GM12801 (cell line): ENCODE measurements around the gene ABCA7.

Source experiments
- TF ChIP-seq, protein P1 (sequence below): IDR thresholded peaks from one replicate; pipeline ENCODE4 v1.5.1; 2011; ENCODE audit warnings: control low read depth; ENCODE audit not compliant: insufficient read length; ENCODE audit errors: extremely low read depth

Gene ABCA7

DNA sequence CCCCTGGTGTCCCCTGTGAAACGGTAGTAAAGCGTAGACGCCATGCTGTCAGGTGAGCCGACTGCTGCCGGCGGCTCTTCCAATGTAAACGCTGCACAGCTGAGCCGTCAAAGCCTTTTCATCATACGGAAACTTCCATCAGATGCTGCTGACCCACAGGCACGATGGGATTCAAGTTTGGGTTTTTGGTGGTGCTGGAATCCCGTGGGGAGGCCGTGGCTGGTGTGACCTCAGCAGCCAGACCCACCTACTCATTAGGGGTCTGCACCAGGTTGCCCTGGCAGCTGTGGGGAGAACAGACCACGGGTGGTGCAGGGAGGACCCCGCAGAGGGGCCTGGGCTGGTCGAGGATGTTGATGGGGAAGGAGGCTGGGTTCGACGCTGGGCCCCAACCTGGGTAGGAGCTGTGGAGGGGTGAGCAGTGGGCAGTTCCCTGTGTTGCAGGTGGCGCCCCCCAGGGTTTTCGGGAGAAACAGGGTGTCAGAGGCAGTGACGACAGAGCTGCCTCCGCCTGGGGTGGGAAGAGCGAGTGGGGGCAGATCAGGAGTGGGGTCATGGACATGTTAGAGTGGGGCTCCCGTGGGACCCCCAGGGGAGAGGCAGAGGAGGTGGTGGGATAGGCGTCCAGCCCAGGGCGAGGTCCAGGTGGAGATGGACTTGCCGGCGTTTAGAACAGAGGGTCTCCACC, 33.1 kb upstream of the ABCA7 start:
- TF ChIP-seq, protein P1, sequence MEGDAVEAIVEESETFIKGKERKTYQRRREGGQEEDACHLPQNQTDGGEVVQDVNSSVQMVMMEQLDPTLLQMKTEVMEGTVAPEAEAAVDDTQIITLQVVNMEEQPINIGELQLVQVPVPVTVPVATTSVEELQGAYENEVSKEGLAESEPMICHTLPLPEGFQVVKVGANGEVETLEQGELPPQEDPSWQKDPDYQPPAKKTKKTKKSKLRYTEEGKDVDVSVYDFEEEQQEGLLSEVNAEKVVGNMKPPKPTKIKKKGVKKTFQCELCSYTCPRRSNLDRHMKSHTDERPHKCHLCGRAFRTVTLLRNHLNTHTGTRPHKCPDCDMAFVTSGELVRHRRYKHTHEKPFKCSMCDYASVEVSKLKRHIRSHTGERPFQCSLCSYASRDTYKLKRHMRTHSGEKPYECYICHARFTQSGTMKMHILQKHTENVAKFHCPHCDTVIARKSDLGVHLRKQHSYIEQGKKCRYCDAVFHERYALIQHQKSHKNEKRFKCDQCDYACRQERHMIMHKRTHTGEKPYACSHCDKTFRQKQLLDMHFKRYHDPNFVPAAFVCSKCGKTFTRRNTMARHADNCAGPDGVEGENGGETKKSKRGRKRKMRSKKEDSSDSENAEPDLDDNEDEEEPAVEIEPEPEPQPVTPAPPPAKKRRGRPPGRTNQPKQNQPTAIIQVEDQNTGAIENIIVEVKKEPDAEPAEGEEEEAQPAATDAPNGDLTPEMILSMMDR: no peak

GRCh38 chr19:1007399-1008251, 32.3 kb upstream of the ABCA7 start:
- TF ChIP-seq, protein P1: no peak

GRCh38 chr19:1008268-1009040, 31.5 kb upstream of the ABCA7 start:
- TF ChIP-seq, protein P1: no peak

- TF ChIP-seq, protein P1: no peak
Observed at GRCh38 chr19:1009041-1009980, 30.6 kb upstream of the ABCA7 start.

GRCh38 chr19:1009981-1010538, 29.8 kb upstream of the ABCA7 start:
- TF ChIP-seq, protein P1: no peak

GRCh38 chr19:1010586-1011510, 29.1 kb upstream of the ABCA7 start:
- TF ChIP-seq, protein P1: no peak
